K562 (cell line): ENCODE measurements around the gene MDM1. TPM values are rescaled to one million over a fixed set of nuclear protein-coding genes. Genes with fewer than 3 reads are reported as not detected.

Source experiments
- ATAC-seq: fragments of 200-7000 bp; cut with Tn5 transposase; 3 replicates; pipeline ENCODE4 v1.9.1; 2020; ENCODE audit warnings: moderate library complexity
- BruUV-seq: library from RNA; stranded (reverse); fragments of 400-500 nt; replicated peaks from 2 replicates; lab custom pipeline; 2021; lab: Mats Ljungman, UMichigan
- CTCF ChIA-PET: fragments of 300-600 bp; formaldehyde crosslinking; extraction: SDS; loops from one replicate; lab custom pipeline; 2021; ENCODE audit warnings: low intra/inter-chr PET ratio; lab: Yijun Ruan, JAX
- POLR2A ChIA-PET: fragments of 300-600, 350-650 bp; sonication (Branson Sonifier 250); formaldehyde crosslinking; extraction: SDS; loops from one replicate; lab custom pipeline; 2021; ENCODE audit warnings: antibody characterized with exemption, inconsistent platforms; lab: Yijun Ruan, JAX
- DNase-seq, 4 experiments: peaks; one replicate each; pipeline versions ENCODE4 v3.0.0 to v3.0.0-alpha.2; 2011 to 2018; ENCODE audit warnings: low spot score in 3 of 4, mixed read lengths in 3 of 4; ENCODE audit errors: extremely low read depth in 1 of 4
- FAIRE-seq: peaks from 2 replicates; lab custom pipeline; 2011; peaks lifted over from hg19 to GRCh38; lab: Jason Lieb, UNC
- H2AFZ ChIP-seq: 2 replicates; pipeline ENCODE4 v1.6.0; 2011; ENCODE audit warnings: low read depth, low read length, control low read depth, inconsistent platforms
- H3K27ac ChIP-seq: fragments of 200-600 bp; 3 replicates; pipeline ENCODE4 v1.8.0; 2011; ENCODE audit warnings: low read depth, mild to moderate bottlenecking, control low read depth, inconsistent platforms, low read length, moderate library complexity, mixed read lengths; ENCODE audit errors: extremely low read depth
- H3K27me3 ChIP-seq, 2 experiments: fragments of 300-600 bp in 1 of 2; 2 replicates in 1 of 2; 3 replicates in 1 of 2; pipeline versions ENCODE4 v1.6.0 to v1.8.0; 2011; ENCODE audit warnings: inconsistent platforms in 2 of 2, low read length in 2 of 2, mild to moderate bottlenecking in 1 of 2, mixed read lengths in 1 of 2, moderate library complexity in 1 of 2; ENCODE audit not compliant: control insufficient read depth in 2 of 2, insufficient read depth in 2 of 2
- H3K36me3 ChIP-seq: fragments of 300-600 bp; 3 replicates; pipeline ENCODE4 v1.8.0; 2011; ENCODE audit warnings: mild to moderate bottlenecking, low read length, inconsistent platforms; ENCODE audit not compliant: control insufficient read depth, insufficient read depth
- H3K4me1 ChIP-seq, 2 experiments: fragments of 200-600 bp in 1 of 2; replicated peaks in 1 of 2; 2 replicates in 1 of 2; 3 replicates in 1 of 2; pipeline versions ENCODE4 v1.5.1 to v1.8.0; 2011; ENCODE audit warnings: inconsistent platforms in 2 of 2, low read length in 2 of 2, mild to moderate bottlenecking in 1 of 2, mixed read lengths in 1 of 2, moderate library complexity in 1 of 2; ENCODE audit not compliant: control insufficient read depth in 2 of 2, insufficient read depth in 2 of 2
- H3K4me2 ChIP-seq: 2 replicates; pipeline ENCODE4 v1.6.1; 2011; ENCODE audit warnings: low read length, control low read depth, inconsistent platforms, mixed read lengths; ENCODE audit not compliant: insufficient read depth
- H3K4me3 ChIP-seq: fragments of 200-600 bp; sonication (generic), shearing (Covaris generic); 2 replicates; pipeline ENCODE4 v1.5.1; 2016; ENCODE audit warnings: control low read depth, inconsistent platforms
- H3K79me2 ChIP-seq: fragments of 200-600 bp; 3 replicates; pipeline ENCODE4 v1.8.0; 2011; ENCODE audit warnings: low read length, inconsistent platforms; ENCODE audit not compliant: control insufficient read depth, insufficient read depth
- H3K9ac ChIP-seq, 2 experiments: 2 replicates each; pipeline versions ENCODE4 v1.6.0 to v1.6.1; 2011; ENCODE audit warnings: low read depth in 2 of 2, low read length in 2 of 2, control low read depth in 1 of 2, inconsistent platforms in 1 of 2, mild to moderate bottlenecking in 1 of 2, mixed read lengths in 1 of 2; ENCODE audit not compliant: insufficient read depth in 1 of 2
- H3K9me1 ChIP-seq: one replicate; pipeline ENCODE4 v1.6.0; 2011; ENCODE audit warnings: inconsistent platforms, mild to moderate bottlenecking, low read length, moderate library complexity; ENCODE audit not compliant: control insufficient read depth, insufficient read depth
- H3K9me3 ChIP-seq: replicated peaks from 2 replicates; pipeline ENCODE4 v1.5.1; 2011; ENCODE audit warnings: low read depth, low read length, inconsistent platforms; ENCODE audit not compliant: control insufficient read depth, insufficient read depth
- H4K20me1 ChIP-seq: replicated peaks from 2 replicates; pipeline ENCODE4 v1.6.1; 2011; ENCODE audit warnings: low read length, inconsistent platforms, mixed read lengths; ENCODE audit not compliant: control insufficient read depth, insufficient read depth
- BCOR ChIP-seq: fragments of 450-650 bp; IDR thresholded peaks from 2 replicates; pipeline ENCODE4 v1.6.1; 2016
- CHD1 ChIP-seq: fragments of 200-600 bp; sonication (generic); IDR thresholded peaks from one replicate; pipeline ENCODE4 v1.6.1; 2012; ENCODE audit warnings: mild to moderate bottlenecking, moderate library complexity, low read length, inconsistent platforms
- FOXP4 ChIP-seq: sonication (generic); formaldehyde crosslinking; IDR thresholded peaks from 2 replicates; pipeline ENCODE4 v1.8.0; 2022; ENCODE audit warnings: mild to moderate bottlenecking, missing genetic modification reagents, borderline replicate concordance
- MTA3 ChIP-seq: fragments of 450-650 bp; formaldehyde crosslinking; IDR thresholded peaks from 2 replicates; pipeline ENCODE4 v1.6.1; 2017; ENCODE audit warnings: mild to moderate bottlenecking, borderline replicate concordance
- NKRF ChIP-seq: fragments of 450-650 bp; IDR thresholded peaks from 2 replicates; pipeline ENCODE4 v1.6.1; 2016; ENCODE audit warnings: borderline replicate concordance
- PHF21A ChIP-seq: fragments of 450-650 bp; IDR thresholded peaks from 2 replicates; pipeline ENCODE4 v1.6.1; 2017; ENCODE audit warnings: low read depth, borderline replicate concordance
- PYGO2 ChIP-seq: fragments of 450-650 bp; IDR thresholded peaks from 2 replicates; pipeline ENCODE4 v1.6.1; 2016; ENCODE audit warnings: mild to moderate bottlenecking, missing genetic modification characterization, moderate library complexity, missing compliant biosample characterization
- SNRNP70 ChIP-seq: fragments of 200-400 bp; formaldehyde crosslinking; optimal IDR thresholded peaks from 2 replicates; pipeline ENCODE3; 2017; ENCODE audit warnings: low read depth, low read length
- USF2 ChIP-seq: sonication (generic); formaldehyde crosslinking; IDR thresholded peaks from 2 replicates; pipeline ENCODE4 v1.5.0; 2020; ENCODE audit warnings: missing genetic modification reagents
- ZBTB1 ChIP-seq: sonication (generic); formaldehyde crosslinking; IDR thresholded peaks from 2 replicates; pipeline ENCODE4 v1.8.1; 2023; ENCODE audit warnings: missing genetic modification reagents, low read depth, mild to moderate bottlenecking, borderline replicate concordance
- ZBTB11 ChIP-seq, 3 experiments: fragments of 200-800 bp in 1 of 3; fragments of 250-450 bp in 1 of 3; fragments of 450-650 bp in 1 of 3; sonication (Bioruptor Pico) in 1 of 3; sonication (Bioruptor generic) in 1 of 3; formaldehyde crosslinking in 1 of 3; IDR thresholded peaks; 2 replicates each; pipeline versions ENCODE4 v1.6.1 to v1.8.0; 2016 to 2022; ENCODE audit warnings: mild to moderate bottlenecking in 2 of 3, missing genetic modification characterization in 2 of 3, missing compliant biosample characterization in 1 of 3, moderate library complexity in 1 of 3
- ZNF23 ChIP-seq: fragments of 250-450 bp; sonication (Bioruptor Pico); IDR thresholded peaks from 2 replicates; pipeline ENCODE4 v1.4.0; 2020; ENCODE audit warnings: mild to moderate bottlenecking
- ZNF57 ChIP-seq: fragments of 450-650 bp; formaldehyde crosslinking; IDR thresholded peaks from 2 replicates; pipeline ENCODE4 v1.4.0; 2020; ENCODE audit warnings: mild to moderate bottlenecking, moderate library complexity
- WGBS: fragments of 100-300 bp; shearing (Covaris generic); methylation state at CpG from one replicate; pipeline ENCODE4 v1.1.6; 2016; ENCODE audit warnings: low coverage, mixed read lengths; ENCODE audit not compliant: insufficient coverage; ENCODE audit errors: missing lambda C conversion rate; 5-methylcytosine and 5-hydroxymethylcytosine counted together
- in situ Hi-C: fragments of 300-500 bp; cut with MboI; formaldehyde crosslinking; loops from 4 replicates; pipeline ENCODE4 v1.15.0; 2018; ENCODE audit warnings: inconsistent platforms, mixed read lengths
- intact Hi-C: fragments of 100-400 bp; cut with micrococcal nuclease; formaldehyde crosslinking; loops from 2 replicates; pipeline ENCODE4 v1.14.2; 2022
- polyA plus RNA-seq, 8 experiments: library from polyadenylated mRNA; depleted of rRNA in 4 of 8; stranded (reverse) in 5 of 8; unstranded in 3 of 8; fragments of >200 nt; fragmentation: Nextera tagmentation in 2 of 8; fragmentation: Illumina TruSeq in 1 of 8; extraction: Ambion mirVana in 2 of 8; extraction: Trizol in 1 of 8; gene quantifications; 2 replicates each; pipeline versions ENCODE4 v1.2.1 to v1.2.3, GENCODE V29; 2011 to 2014; ENCODE audit warnings: inconsistent platforms in 1 of 8, missing spikeins in 1 of 8
- total RNA-seq, 7 experiments: library from RNA; depleted of rRNA in 6 of 7; stranded (reverse); fragments of >200 nt in 6 of 7; fragmentation: Illumina TruSeq in 2 of 7; extraction: Trizol in 2 of 7; gene quantifications; 2 replicates each; pipeline versions ENCODE4 v1.2.1 to v1.2.3, GENCODE V29; 2011 to 2021; ENCODE audit warnings: low replicate concordance in 1 of 7

Gene MDM1
- total and polyA plus RNA-seq, 9 of the 15 experiments (the other 6 are each of a cell fraction or from before 2014, with no cell fraction given): 7.5 to 16.8 (median 13.1) TPM

GRCh38 chr12:68325966-68326365 is 6.2 kb downstream of the MDM1 start:
- Histone ChIP-seq H2AFZ (no peak overlapping the region), H3K79me2 (no peaks in the 10 kb centered on the region), H4K20me1 (no peaks in the 10 kb centered on the region), H3K36me3 (peaks cover 3% of the 10 kb centered on the region; the same call in 1 of the 3 replicates), H3K4me2 (no peak overlapping the region), H3K9me1 (no peaks in the 10 kb centered on the region), H3K27me3 (no peaks in the 10 kb centered on the region), H3K27ac (no peak overlapping the region), H3K4me3 (no peak overlapping the region), H3K9ac (no peak overlapping the region), H3K4me1 (no peaks in the 10 kb centered on the region; a peak in 1 of 5 replicates), H3K9me3 (no peaks in the 10 kb centered on the region)
- DNase-seq (no peak), ATAC-seq (no peak), FAIRE-seq (no peak)
- in situ Hi-C loops: no loop called here
- 13% methylated on average over 1 of the region's 1 CpG for WGBS
- intact Hi-C loops: no loop called here
- ChIA-PET POLR2A (no interaction called here), CTCF (no interaction called here)
- no TSS peak for BruUV-seq
- no peak for TF ChIP-seq FOXP4 (CRISPR knock-in tag)
- no peak for TF ChIP-seq BCOR
- TF ChIP-seq SNRNP70: no peak
- no peak for TF ChIP-seq CHD1
- no peak for TF ChIP-seq PHF21A
- TF ChIP-seq ZBTB1 (CRISPR knock-in tag): no peak
- no peak for TF ChIP-seq MTA3
- no peak for TF ChIP-seq USF2
- no peak for TF ChIP-seq NKRF
- no peak for TF ChIP-seq PYGO2 (tag)
- TF ChIP-seq ZBTB11 (CRISPR knock-in tag; IDR thresholded peaks at IDR 0.05): no peak
- TF ChIP-seq ZNF57 (CRISPR knock-in tag): no peak
- no peak for TF ChIP-seq ZNF23 (CRISPR knock-in tag)
